ENCODE data around the gene CAP1.

Gene CAP1

GRCh38 chr1:40027647-40028046 is 12.9 kb upstream of the CAP1 start:
- Histone ChIP-seq H3K79me2 (ENCODE audit: low read length) (no peaks in the 10 kb centered on the region), H3K4me2 (ENCODE audit: low read depth, low read length) (no peak overlapping the region), H3K4me3 (ENCODE audit: low read length) (no peak overlapping the region), H3F3A (ENCODE audit: insufficient read depth, low read length) (no peaks in the 10 kb centered on the region), H3K36me3 (replicated peaks; ENCODE audit: insufficient read depth, low read length) (no peaks in the 10 kb centered on the region), H3K27me3 (replicated peaks; ENCODE audit: insufficient read depth, low read length) (no peaks in the 10 kb centered on the region), H3K9me3 (replicated peaks; ENCODE audit: insufficient read depth, low read length) (no peaks in the 10 kb centered on the region), H4K20me1 (ENCODE audit: insufficient read depth, low read length) (no peaks in the 10 kb centered on the region), H3K4me1 (ENCODE audit: low read length) (no peaks in the 10 kb centered on the region), H3K27ac (ENCODE audit: low read length) (no peak overlapping the region), H3K9me2 (replicated peaks; ENCODE audit: insufficient read depth, low read length) (no peaks in the 10 kb centered on the region), H2AFZ (ENCODE audit: low read length) (no peak overlapping the region), H3K9ac (ENCODE audit: low read length) (no peak overlapping the region)
- TF ChIP-seq EZH2phosphoT487 (IDR thresholded peaks at IDR 0.05; ENCODE audit: low read length) (no peak), EZH2 (optimal IDR thresholded peaks at IDR 0.05; ENCODE audit: low read depth, low read length) (no peak), CTCF (IDR thresholded peaks at IDR 0.05; ENCODE audit: low read length) (no peak)
- DNase-seq, result no peak

GRCh38 chr1:40029608-40030007 is 10.9 kb upstream of the CAP1 start:
- Histone ChIP-seq H3K9ac (ENCODE audit: low read length) (no peak overlapping the region), H3K4me1 (ENCODE audit: low read length) (peaks cover 3% of the 10 kb centered on the region), H3K79me2 (ENCODE audit: low read length) (no peaks in the 10 kb centered on the region), H3K4me2 (ENCODE audit: low read depth, low read length) (no peak overlapping the region), H4K20me1 (ENCODE audit: insufficient read depth, low read length) (no peaks in the 10 kb centered on the region), H3K4me3 (ENCODE audit: low read length) (no peak overlapping the region), H3K27me3 (replicated peaks; ENCODE audit: insufficient read depth, low read length) (no peaks in the 10 kb centered on the region), H2AFZ (ENCODE audit: low read length) (no peak overlapping the region), H3K36me3 (replicated peaks; ENCODE audit: insufficient read depth, low read length) (no peaks in the 10 kb centered on the region), H3K9me3 (replicated peaks; ENCODE audit: insufficient read depth, low read length) (no peaks in the 10 kb centered on the region), H3K9me2 (replicated peaks; ENCODE audit: insufficient read depth, low read length) (no peaks in the 10 kb centered on the region), H3F3A (ENCODE audit: insufficient read depth, low read length) (no peaks in the 10 kb centered on the region), H3K27ac (ENCODE audit: low read length) (no peak overlapping the region)
- no peak for TF ChIP-seq CTCF (IDR thresholded peaks at IDR 0.05; ENCODE audit: low read length)
- TF ChIP-seq EZH2phosphoT487 (IDR thresholded peaks at IDR 0.05; ENCODE audit: low read length), result no peak
- DNase-seq, result no peak

GRCh38 chr1:40030528-40031135 is 9.9 kb upstream of the CAP1 start:
- no peaks in the 10 kb centered on the region for H3K36me3 ChIP-seq (replicated peaks; ENCODE audit: insufficient read depth, low read length)
- no peak overlapping the region for H3K27ac ChIP-seq (ENCODE audit: low read length)

More at GRCh38 chr1:40030528-40031135, 9.9 kb upstream of the CAP1 start:
- Histone ChIP-seq H3K9me3 (replicated peaks; ENCODE audit: insufficient read depth, low read length) (no peaks in the 10 kb centered on the region), H4K20me1 (ENCODE audit: insufficient read depth, low read length) (no peaks in the 10 kb centered on the region), H2AFZ (ENCODE audit: low read length) (no peak overlapping the region), H3K4me1 (ENCODE audit: low read length) (peaks cover 10% of the 10 kb centered on the region), H3K4me2 (ENCODE audit: low read depth, low read length) (no peak overlapping the region), H3K27me3 (replicated peaks; ENCODE audit: insufficient read depth, low read length) (no peaks in the 10 kb centered on the region), H3K9ac (ENCODE audit: low read length) (no peak overlapping the region), H3K9me2 (replicated peaks; ENCODE audit: insufficient read depth, low read length) (no peaks in the 10 kb centered on the region), H3K79me2 (ENCODE audit: low read length) (no peaks in the 10 kb centered on the region), H3K4me3 (ENCODE audit: low read length) (no peak overlapping the region), H3F3A (ENCODE audit: insufficient read depth, low read length) (no peaks in the 10 kb centered on the region)
- DNase-seq, result no peak
- TF ChIP-seq EZH2phosphoT487 (IDR thresholded peaks at IDR 0.05; ENCODE audit: low read length) (no peak), EZH2 (optimal IDR thresholded peaks at IDR 0.05; ENCODE audit: low read depth, low read length) (no peak), CTCF (IDR thresholded peaks at IDR 0.05; ENCODE audit: low read length) (no peak)
